ENCODE results near the gene CABYR.

CABYR gene

GRCh38 chr18:24090876-24091275, 48.0 kb upstream of the CABYR start (continued):
- TF ChIP-seq ZNF280D (tag by site-specific recombination; IDR thresholded peaks at IDR 0.05) (no peak), ZNF404 (tag by site-specific recombination; IDR thresholded peaks at IDR 0.05) (no peak), ZNF266 (tag by site-specific recombination; IDR thresholded peaks at IDR 0.05; ENCODE audit: low read depth) (no peak), ZNF19 (tag by site-specific recombination; IDR thresholded peaks at IDR 0.05; ENCODE audit: low read depth) (no peak), ZNF704 (tag by site-specific recombination; IDR thresholded peaks at IDR 0.05) (no peak), KLF1 (tag by site-specific recombination; IDR thresholded peaks at IDR 0.05) (no peak), ZSCAN23 (tag by site-specific recombination; IDR thresholded peaks at IDR 0.05) (no peak), ZNF433 (tag by site-specific recombination; IDR thresholded peaks at IDR 0.05; ENCODE audit: low read depth) (no peak), IKZF3 (tag by site-specific recombination; IDR thresholded peaks at IDR 0.05) (no peak), ZNF600 (tag by site-specific recombination; IDR thresholded peaks at IDR 0.05) (no peak), KLF9 (tag by site-specific recombination; IDR thresholded peaks at IDR 0.05; ENCODE audit: low read depth) (no peak)

GRCh38 chr18:24094561-24094960, 44.3 kb upstream of the CABYR start:
- Histone ChIP-seq H3K4me1 (ENCODE audit: control insufficient read depth, insufficient read depth, low read length) (no peaks in the 10 kb centered on the region), H3K4me3 (ENCODE audit: low read depth, low read length) (no peak overlapping the region), H3K36me3 (ENCODE audit: control insufficient read depth in 2 of 2, insufficient read depth in 1 of 2, low read length in 2 of 2) (peaks cover 0 to 5% of the 10 kb centered on the region in 2 experiments; a peak in 2 of 3 replicates), H3K27ac (ENCODE audit: extremely low read depth, low read depth, low read length) (no peak overlapping the region), H3K9me3 (ENCODE audit: control insufficient read depth, insufficient read depth, low read depth, low read length) (no peaks in the 10 kb centered on the region)
- ChIA-PET CTCF (interaction anchor here (0.7 kb wide), 1 partner anchor 18 kb away, joined by 4 read pairs; no protein-coding TSS in a partner anchor), POLR2A (interaction anchor here (0.6 kb wide), 1 partner anchor 466 kb away, joined by 3 read pairs; no protein-coding TSS in a partner anchor)
- TF ChIP-seq ZNF747 (tag by site-specific recombination; IDR thresholded peaks at IDR 0.05) (no peak), ZFP3 (tag by site-specific recombination; IDR thresholded peaks at IDR 0.05; ENCODE audit: low read depth) (no peak), ZNF645 (tag by site-specific recombination; IDR thresholded peaks at IDR 0.05) (no peak), ZNF621 (tag by site-specific recombination; IDR thresholded peaks at IDR 0.05) (no peak), FEZF1 (tag by site-specific recombination; IDR thresholded peaks at IDR 0.05) (no peak), ZNF26 (tag by site-specific recombination; IDR thresholded peaks at IDR 0.05) (no peak), REPIN1 (tag by site-specific recombination; IDR thresholded peaks at IDR 0.05; ENCODE audit: low read depth) (no peak), PRDM2 (tag by site-specific recombination; IDR thresholded peaks at IDR 0.05; ENCODE audit: borderline replicate concordance) (no peak), ZNF549 (tag by site-specific recombination; IDR thresholded peaks at IDR 0.05) (no peak)
